ENCODE results near the gene MCL1.
"Not testable (repeated sequence)": the region's sequence is repeated elsewhere in the genome, so short reads cannot be mapped to it uniquely, and the experiment has no call there.

- not testable (repeated sequence) for TF ChIP-seq CTCF (optimal IDR thresholded peaks at IDR 0.05 in 1 of 3, IDR thresholded peaks at IDR 0.05 in 1 of 3, conservative IDR thresholded peaks at IDR 0.05 in 1 of 3; ENCODE audit: extremely low read depth in 1 of 3, insufficient read depth in 2 of 3, low read length in 3 of 3); EZH2 (IDR thresholded peaks at IDR 0.05; ENCODE audit: low read length)
These were observed 5.8 kb downstream of the MCL1 start for GRCh38 chr1:150573648-150574071.
